ENCODE data around the gene PPP2R5C. TPM values are rescaled to one million over a fixed set of nuclear protein-coding genes. Genes with fewer than 3 reads are reported as not detected.

Gene PPP2R5C
- total RNA-seq, 1 donor from 2014 or later, result 63.5 TPM

- TF ChIP-seq, protein P1, sequence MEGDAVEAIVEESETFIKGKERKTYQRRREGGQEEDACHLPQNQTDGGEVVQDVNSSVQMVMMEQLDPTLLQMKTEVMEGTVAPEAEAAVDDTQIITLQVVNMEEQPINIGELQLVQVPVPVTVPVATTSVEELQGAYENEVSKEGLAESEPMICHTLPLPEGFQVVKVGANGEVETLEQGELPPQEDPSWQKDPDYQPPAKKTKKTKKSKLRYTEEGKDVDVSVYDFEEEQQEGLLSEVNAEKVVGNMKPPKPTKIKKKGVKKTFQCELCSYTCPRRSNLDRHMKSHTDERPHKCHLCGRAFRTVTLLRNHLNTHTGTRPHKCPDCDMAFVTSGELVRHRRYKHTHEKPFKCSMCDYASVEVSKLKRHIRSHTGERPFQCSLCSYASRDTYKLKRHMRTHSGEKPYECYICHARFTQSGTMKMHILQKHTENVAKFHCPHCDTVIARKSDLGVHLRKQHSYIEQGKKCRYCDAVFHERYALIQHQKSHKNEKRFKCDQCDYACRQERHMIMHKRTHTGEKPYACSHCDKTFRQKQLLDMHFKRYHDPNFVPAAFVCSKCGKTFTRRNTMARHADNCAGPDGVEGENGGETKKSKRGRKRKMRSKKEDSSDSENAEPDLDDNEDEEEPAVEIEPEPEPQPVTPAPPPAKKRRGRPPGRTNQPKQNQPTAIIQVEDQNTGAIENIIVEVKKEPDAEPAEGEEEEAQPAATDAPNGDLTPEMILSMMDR (conservative IDR thresholded peaks at IDR 0.05; ENCODE audit: low read depth, low read length), result no peak
- no peak for DNase-seq (ENCODE audit: low read depth)
- no peak overlapping the region for H3K4me3 ChIP-seq (ENCODE audit: low read depth, low read length)
Observed at GRCh38 chr14:101900253-101900652, 138.7 kb downstream of the PPP2R5C start.

DNA sequence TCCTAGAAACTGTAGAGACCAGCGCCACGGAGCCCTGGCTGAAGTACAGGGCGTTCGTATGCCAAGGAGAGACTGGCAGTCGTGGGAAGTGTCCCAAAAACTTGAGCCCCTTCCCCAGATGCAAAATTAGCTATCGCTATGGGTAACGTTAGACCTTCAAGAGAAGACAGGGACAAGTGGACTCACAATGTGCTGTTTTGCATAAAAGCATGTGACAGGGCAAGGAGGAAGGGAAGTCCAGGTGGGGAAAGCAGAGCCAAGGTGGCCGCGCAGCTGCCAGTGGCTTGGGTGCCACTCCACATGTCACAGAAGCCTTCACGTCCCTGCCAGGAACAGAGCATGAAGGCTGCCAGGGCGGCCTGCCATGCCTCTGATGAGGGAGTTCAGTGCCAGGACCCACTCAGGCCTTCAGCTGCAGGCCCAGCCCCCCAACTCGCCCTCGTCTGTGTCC, 141.6 kb downstream of the PPP2R5C start:
- DNase-seq (ENCODE audit: low read depth), result no peak
- TF ChIP-seq, protein P1 (conservative IDR thresholded peaks at IDR 0.05; ENCODE audit: low read depth, low read length), result no peak
- no peak overlapping the region for H3K4me3 ChIP-seq (ENCODE audit: low read depth, low read length)

GRCh38 chr14:101905614-101906013, 144.1 kb downstream of the PPP2R5C start:
- no peak for DNase-seq (ENCODE audit: low read depth)
- H3K4me3 ChIP-seq (ENCODE audit: low read depth, low read length), result no peak overlapping the region
- TF ChIP-seq, protein P1 (conservative IDR thresholded peaks at IDR 0.05; ENCODE audit: low read depth, low read length), result no peak

GRCh38 chr14:101906645-101907044, 145.1 kb downstream of the PPP2R5C start:
- no peak for DNase-seq (ENCODE audit: low read depth)
- TF ChIP-seq, protein P1 (conservative IDR thresholded peaks at IDR 0.05; ENCODE audit: low read depth, low read length), result no peak
- H3K4me3 ChIP-seq (ENCODE audit: low read depth, low read length), result no peak overlapping the region

GRCh38 chr14:101907619-101908018, 146.1 kb downstream of the PPP2R5C start:
- TF ChIP-seq, protein P1 (conservative IDR thresholded peaks at IDR 0.05; ENCODE audit: low read depth, low read length), result no peak
- no peak for DNase-seq (ENCODE audit: low read depth)
- no peak overlapping the region for H3K4me3 ChIP-seq (ENCODE audit: low read depth, low read length)

GRCh38 chr14:101908795-101909194, 147.3 kb downstream of the PPP2R5C start:
- no peak for DNase-seq (ENCODE audit: low read depth)
- no peak overlapping the region for H3K4me3 ChIP-seq (ENCODE audit: low read depth, low read length)
- TF ChIP-seq, protein P1 (conservative IDR thresholded peaks at IDR 0.05; ENCODE audit: low read depth, low read length), result no peak

- TF ChIP-seq, protein P1 (conservative IDR thresholded peaks at IDR 0.05; ENCODE audit: low read depth, low read length), result no peak
- no peak for DNase-seq (ENCODE audit: low read depth)
- no peak overlapping the region for H3K4me3 ChIP-seq (ENCODE audit: low read depth, low read length)
Observed at GRCh38 chr14:101909371-101910096, 148.0 kb downstream of the PPP2R5C start.

Data from epithelial cell of proximal tubule (primary cell).